ENCODE measurements around the gene WDR38. TPM values are rescaled to one million over a fixed set of nuclear protein-coding genes. Genes with fewer than 3 reads are reported as not detected.

The WDR38 gene
- total and polyA plus RNA-seq, 9 of the 15 experiments (the other 6 are each of a cell fraction or from before 2014, with no cell fraction given) = not detected

- TF ChIP-seq CHD7 (IDR thresholded peaks at IDR 0.05; ENCODE audit: low read depth, low read length) (no peak), JUND (IDR thresholded peaks at IDR 0.05; ENCODE audit: borderline replicate concordance, low read depth, low read length) (no peak), JUND (tag; IDR thresholded peaks at IDR 0.05; ENCODE audit: borderline replicate concordance, low read depth, low read length) (no peak), ZNF586 (CRISPR knock-in tag; conservative IDR thresholded peaks at IDR 0.05) (no peak), MBD2 (IDR thresholded peaks at IDR 0.05; ENCODE audit: borderline replicate concordance, low read depth) (no peak), NFIX (CRISPR knock-in tag; IDR thresholded peaks at IDR 0.05; ENCODE audit: low read depth) (no peak), NFIC (IDR thresholded peaks at IDR 0.05) (no peak)
Observed at GRCh38 chr9:124884376-124884775, 31.1 kb downstream of the WDR38 start (continued).

Data from K562 (cell line).